Activated naive CD4-positive, alpha-beta T cell treated with anti-CD3 and anti-CD28 coated beads for 36 hours (primary cell): Measurements from ENCODE around the gene CKB. TPM values are rescaled to one million over a fixed set of nuclear protein-coding genes. Genes with fewer than 3 reads are reported as not detected.

ENCODE experiments used
- CTCF ChIA-PET: fragments of 350-600 bp; sonication (Branson Sonifier 250); formaldehyde crosslinking; loops from one replicate; lab custom pipeline; 2021; ENCODE audit warnings: antibody characterized with exemption; lab: Charles Lee
- DNase-seq: peaks from one replicate; pipeline ENCODE4 v3.0.0-alpha.2; 2020
- H3K27ac Mint-ChIP-seq: one replicate; pipeline ENCODE4 v1.8.0; 2021; ENCODE audit warnings: mild to moderate bottlenecking, mixed read lengths
- H3K27me3 Mint-ChIP-seq: one replicate; pipeline ENCODE4 v1.8.0; 2021; ENCODE audit warnings: low read depth, mixed read lengths
- H3K36me3 Mint-ChIP-seq: one replicate; pipeline ENCODE4 v1.8.0; 2021; ENCODE audit warnings: low read depth, mixed read lengths
- H3K4me1 Mint-ChIP-seq: one replicate; pipeline ENCODE4 v1.8.0; 2021; ENCODE audit warnings: low read depth, mixed read lengths
- H3K4me3 Mint-ChIP-seq: one replicate; pipeline ENCODE4 v1.8.0; 2021; ENCODE audit warnings: mild to moderate bottlenecking, moderate library complexity, mixed read lengths
- H3K9me3 Mint-ChIP-seq: one replicate; pipeline ENCODE4 v1.8.0; 2021; ENCODE audit warnings: mixed read lengths
- intact Hi-C: fragments of 100-400 bp; cut with micrococcal nuclease; formaldehyde crosslinking; loops from one replicate; pipeline ENCODE4 v1.15.1; 2023
- total RNA-seq, 2 experiments: library from RNA; stranded (reverse); gene quantifications; one replicate each; pipeline ENCODE4 v1.2.3, GENCODE V29; 2021

CKB gene
- total RNA-seq, 2 experiments from 2014 or later = 3.8 to 4.9 TPM

GRCh38 chr14:103547941-103548462 is 25.4 kb upstream of the CKB start:
- Mint-ChIP-seq H3K27ac (no peak overlapping the region), H3K4me3 (no peak overlapping the region), H3K9me3 (no peaks in the 10 kb centered on the region), H3K27me3 (no peaks in the 10 kb centered on the region), H3K4me1 (no peaks in the 10 kb centered on the region), H3K36me3 (no peaks in the 10 kb centered on the region)
- intact Hi-C loops = loop anchor here (1.0 to 5.0 kb wide), 3 partner anchors 30 to 471 kb away; no protein-coding TSS in a partner anchor
- CTCF ChIA-PET = interaction anchor here (1.0 to 1.7 kb wide), 3 partner anchors 27 to 42 kb away, joined by 3 to 14 read pairs (median 8); no protein-coding TSS in a partner anchor
- no peak for DNase-seq

GRCh38 chr14:103547455-103547940 is 24.9 kb upstream of the CKB start:
- H3K27me3 Mint-ChIP-seq = no peaks in the 10 kb centered on the region
- intact Hi-C loops = loop anchor here (1.0 to 5.0 kb wide), 3 partner anchors 29 to 470 kb away; no protein-coding TSS in a partner anchor
- DNase-seq = no peak
- no peaks in the 10 kb centered on the region for H3K36me3 Mint-ChIP-seq
- no peaks in the 10 kb centered on the region for H3K9me3 Mint-ChIP-seq
- H3K4me1 Mint-ChIP-seq = no peaks in the 10 kb centered on the region
- H3K27ac Mint-ChIP-seq = no peak overlapping the region
- CTCF ChIA-PET = interaction anchor here (0.6 to 1.6 kb wide), 7 partner anchors 11 to 41 kb away, joined by 3 to 14 read pairs (median 3); no protein-coding TSS in a partner anchor
- H3K4me3 Mint-ChIP-seq = no peak overlapping the region

DNA sequence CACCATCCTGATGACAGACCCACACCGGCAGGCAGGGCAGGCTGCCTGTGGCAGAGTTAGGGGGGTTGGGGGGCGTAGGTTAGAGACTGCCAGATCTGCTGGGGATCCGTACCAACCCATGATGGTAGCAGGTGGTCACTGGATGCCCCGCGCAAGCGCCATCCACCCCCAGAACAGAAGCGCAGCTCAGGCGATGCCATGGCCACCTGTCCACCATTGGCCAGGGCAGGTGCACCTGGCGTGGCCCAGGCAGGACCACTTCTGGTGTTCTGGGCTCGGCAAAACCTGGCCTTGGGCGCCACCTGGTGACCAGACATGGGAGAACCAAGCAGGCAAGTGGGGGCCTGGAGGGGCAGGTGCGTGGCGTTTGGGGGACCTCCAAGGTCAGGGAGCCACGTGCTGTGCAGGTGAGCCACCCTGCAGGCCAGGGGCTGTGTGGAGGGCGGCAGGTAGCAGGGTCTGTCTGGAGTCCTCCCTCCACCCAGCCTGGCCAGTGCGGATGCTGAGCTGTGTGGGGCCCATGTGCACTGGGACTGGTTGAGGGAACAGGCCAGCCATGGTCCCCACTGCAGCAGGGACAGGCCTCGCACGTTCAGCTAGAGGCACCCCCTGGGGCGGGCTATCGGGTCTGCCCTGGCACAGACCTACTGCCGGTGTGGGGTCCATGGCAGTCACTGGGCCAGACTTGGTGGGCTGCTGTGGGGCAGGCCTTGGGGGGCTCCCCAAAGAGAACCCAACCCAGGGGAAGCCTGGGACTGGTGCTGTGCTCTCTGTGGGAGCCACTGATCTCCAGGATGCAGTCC is 24.2 kb upstream of the CKB start:
- Mint-ChIP-seq H3K9me3 (no peaks in the 10 kb centered on the region), H3K4me1 (no peaks in the 10 kb centered on the region), H3K36me3 (no peaks in the 10 kb centered on the region), H3K27me3 (no peaks in the 10 kb centered on the region), H3K27ac (no peak overlapping the region), H3K4me3 (no peak overlapping the region)
- DNase-seq = peak; percentile 72
- CTCF ChIA-PET = interaction anchor here (0.6 to 1.6 kb wide), 7 partner anchors 12 to 41 kb away, joined by 3 to 14 read pairs (median 3); no protein-coding TSS in a partner anchor
- intact Hi-C loops = loop anchor here (1.0 to 5.0 kb wide), 3 partner anchors 29 to 470 kb away; no protein-coding TSS in a partner anchor

DNA sequence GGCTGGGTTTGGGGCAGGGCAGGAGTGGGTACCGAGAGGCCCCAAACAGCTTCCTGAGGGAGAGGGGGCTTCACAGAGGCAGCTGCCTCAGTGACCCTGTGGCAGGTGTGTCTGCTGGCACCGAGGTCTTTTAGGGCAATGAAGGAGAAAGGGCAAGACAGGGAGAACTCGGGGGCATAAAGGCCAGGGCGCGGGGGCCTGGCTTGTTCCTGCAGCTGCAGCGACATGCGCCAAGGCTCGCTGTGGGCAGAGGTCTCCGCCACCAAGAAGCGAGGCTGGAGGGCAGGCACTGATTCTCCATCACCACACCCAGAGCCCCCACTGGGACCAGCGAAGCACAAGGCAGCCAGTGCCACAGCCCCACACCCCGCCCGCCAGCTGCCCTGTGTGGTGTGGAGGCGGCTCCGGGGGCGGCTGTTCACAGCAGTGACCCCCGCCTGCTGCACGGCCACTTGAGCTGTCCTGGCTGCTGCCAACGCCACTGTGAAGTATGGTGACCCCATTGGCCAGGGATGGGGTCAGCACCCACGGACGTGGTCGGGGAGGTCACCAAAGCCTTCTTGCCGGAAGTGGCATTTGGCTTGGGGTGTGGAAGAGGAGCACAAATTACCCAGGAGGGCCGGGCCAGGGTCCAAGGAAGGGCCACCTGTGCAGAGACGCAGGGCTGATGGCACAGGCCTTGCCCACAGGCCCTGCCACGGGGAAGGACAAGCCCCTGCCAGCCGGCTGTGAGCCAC is 23.5 kb upstream of the CKB start:
- Mint-ChIP-seq H3K27ac (no peak overlapping the region), H3K4me3 (no peak overlapping the region), H3K27me3 (no peaks in the 10 kb centered on the region), H3K4me1 (no peaks in the 10 kb centered on the region), H3K36me3 (no peaks in the 10 kb centered on the region), H3K9me3 (no peaks in the 10 kb centered on the region)
- CTCF ChIA-PET = interaction anchor here (1.1 kb wide), 1 partner anchor 27 kb away, joined by 7 read pairs; no protein-coding TSS in a partner anchor
- intact Hi-C loops = loop anchor here (5.0 kb wide), 2 partner anchors 44 to 469 kb away; no protein-coding TSS in a partner anchor
- DNase-seq = no peak

DNA sequence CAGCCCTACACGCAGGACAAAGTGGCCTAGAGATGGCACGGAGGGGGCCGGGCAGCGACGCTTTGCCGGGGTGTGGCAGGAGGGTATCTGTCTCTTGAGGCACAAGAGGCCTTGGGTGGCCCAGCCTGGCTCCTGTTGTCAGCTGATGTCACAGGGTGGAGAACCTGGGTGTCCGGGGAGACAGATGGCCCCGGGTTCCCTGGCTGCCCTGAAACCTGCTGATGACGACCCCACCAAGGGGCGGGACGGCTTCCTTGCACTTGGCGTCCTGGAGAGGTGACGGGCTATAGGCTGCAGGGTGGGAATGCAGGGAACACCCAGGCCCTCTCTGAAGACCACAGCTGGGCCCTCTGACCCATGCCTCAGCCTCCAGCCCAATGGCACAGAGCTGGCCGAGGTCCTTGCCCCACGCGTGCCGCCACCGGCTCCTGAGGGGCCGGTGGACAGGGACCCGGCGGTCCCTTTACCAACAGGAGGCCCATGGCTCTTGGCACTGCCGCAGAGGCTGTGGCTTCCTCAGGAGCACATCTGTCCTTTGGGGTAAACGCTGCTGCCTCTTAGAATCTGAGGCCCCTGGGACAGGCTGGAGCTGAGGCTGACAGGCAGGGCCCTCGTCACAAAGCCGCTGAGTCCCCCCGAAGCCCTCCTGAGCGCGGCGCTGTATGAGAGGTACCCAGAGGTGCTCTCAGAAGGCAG is 22.7 kb upstream of the CKB start:
- H3K36me3 Mint-ChIP-seq = no peaks in the 10 kb centered on the region
- DNase-seq = no peak
- no peaks in the 10 kb centered on the region for H3K9me3 Mint-ChIP-seq
- intact Hi-C loops = loop anchor here (5.0 kb wide), 2 partner anchors 43 to 468 kb away; no protein-coding TSS in a partner anchor
- H3K4me1 Mint-ChIP-seq = no peaks in the 10 kb centered on the region
- peaks cover 1% of the 10 kb centered on the region for H3K27me3 Mint-ChIP-seq
- CTCF ChIA-PET = interaction anchor here (0.8 to 1.1 kb wide), 2 partner anchors 13 to 26 kb away, joined by 3 to 7 read pairs; no protein-coding TSS in a partner anchor
- no peak overlapping the region for H3K27ac Mint-ChIP-seq
- H3K4me3 Mint-ChIP-seq = no peak overlapping the region

GRCh38 chr14:103544388-103545218 is 22.0 kb upstream of the CKB start:
- no peak overlapping the region for H3K27ac Mint-ChIP-seq
- CTCF ChIA-PET = interaction anchor here (0.5 to 2.4 kb wide), 3 partner anchors 12 to 270 kb away, joined by 3 to 6 read pairs (median 4); no protein-coding TSS in a partner anchor
- peaks cover 2% of the 10 kb centered on the region for H3K27me3 Mint-ChIP-seq
- H3K36me3 Mint-ChIP-seq = no peaks in the 10 kb centered on the region
- H3K9me3 Mint-ChIP-seq = no peaks in the 10 kb centered on the region
- DNase-seq = no peak
- no peaks in the 10 kb centered on the region for H3K4me1 Mint-ChIP-seq
- no peak overlapping the region for H3K4me3 Mint-ChIP-seq
- intact Hi-C loops = loop anchor here (5.0 kb wide), 2 partner anchors 42 to 467 kb away; no protein-coding TSS in a partner anchor

DNA sequence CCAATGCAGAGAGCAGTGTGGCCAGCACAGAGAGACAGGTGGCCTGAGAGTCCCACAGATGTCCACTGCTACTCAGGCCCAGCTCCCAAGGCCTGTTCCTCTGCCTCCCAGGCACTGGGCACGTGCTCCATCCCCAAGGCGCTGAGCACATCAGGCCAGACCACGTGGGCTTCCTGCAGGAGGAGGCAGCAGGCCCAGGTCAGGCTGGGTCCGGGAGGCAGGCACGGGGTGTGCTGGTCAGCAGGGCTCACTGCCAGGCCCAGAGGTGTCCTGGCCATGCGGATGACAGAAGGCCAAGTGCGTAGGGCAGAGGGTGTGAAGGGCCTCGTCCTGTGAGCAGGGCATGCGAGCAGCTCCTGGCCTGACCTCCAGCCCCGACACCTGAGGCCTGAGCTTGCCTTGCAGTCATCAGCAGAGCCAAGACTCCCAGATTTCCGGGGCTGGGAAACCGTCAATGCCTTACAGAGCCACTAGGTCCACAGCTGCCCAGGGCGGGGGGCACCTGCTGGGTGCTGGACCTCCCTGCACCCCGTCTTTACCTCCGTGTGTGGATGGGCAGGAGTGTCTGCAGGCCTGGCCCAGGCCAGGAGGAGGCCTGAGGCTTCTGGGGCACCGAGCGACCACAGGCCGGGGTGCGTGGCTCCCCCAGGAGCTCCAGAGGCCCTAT is 21.2 kb upstream of the CKB start:
- CTCF ChIA-PET = interaction anchor here (0.5 to 2.4 kb wide), 2 partner anchors 25 to 269 kb away, joined by 4 to 6 read pairs; no protein-coding TSS in a partner anchor
- intact Hi-C loops = no loop called here
- no peak overlapping the region for H3K27ac Mint-ChIP-seq
- H3K9me3 Mint-ChIP-seq = no peaks in the 10 kb centered on the region
- no peaks in the 10 kb centered on the region for H3K36me3 Mint-ChIP-seq
- no peaks in the 10 kb centered on the region for H3K4me1 Mint-ChIP-seq
- H3K4me3 Mint-ChIP-seq = no peak overlapping the region
- DNase-seq = no peak
- H3K27me3 Mint-ChIP-seq = peaks cover 2% of the 10 kb centered on the region

GRCh38 chr14:103543140-103543539 is 20.5 kb upstream of the CKB start:
- Mint-ChIP-seq H3K27ac (no peak overlapping the region), H3K4me1 (no peaks in the 10 kb centered on the region), H3K27me3 (peaks cover 2% of the 10 kb centered on the region), H3K4me3 (no peak overlapping the region), H3K9me3 (no peaks in the 10 kb centered on the region), H3K36me3 (no peaks in the 10 kb centered on the region)
- no peak for DNase-seq
- CTCF ChIA-PET = interaction anchor here (2.4 kb wide), 1 partner anchor 24 kb away, joined by 6 read pairs; no protein-coding TSS in a partner anchor
- intact Hi-C loops = no loop called here

DNA sequence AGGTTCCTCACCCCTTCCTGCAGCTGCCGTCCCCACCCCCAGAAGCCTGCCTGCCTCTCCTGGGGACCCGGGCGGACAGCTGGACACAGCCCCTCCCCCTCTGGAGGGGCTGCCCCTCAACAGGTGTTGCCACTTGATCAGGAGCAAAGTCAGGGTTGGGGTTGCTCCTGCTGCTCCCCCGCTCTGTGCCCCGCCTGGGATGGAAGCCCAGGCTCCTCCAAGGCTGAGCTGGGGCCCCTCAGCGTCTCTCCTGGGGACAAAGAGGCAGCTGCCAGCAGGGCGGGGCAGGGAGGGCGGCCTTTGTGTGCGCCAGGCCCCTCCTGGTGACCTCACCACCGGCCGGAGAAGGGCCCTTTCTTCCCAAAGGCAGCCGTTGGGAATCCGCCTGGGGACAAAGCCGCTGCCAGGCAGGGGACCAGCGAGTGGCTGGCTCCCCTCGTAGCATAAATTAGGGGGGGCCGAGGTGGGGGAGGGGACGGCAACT is 20.0 kb upstream of the CKB start:
- H3K4me3 Mint-ChIP-seq = no peak overlapping the region
- H3K9me3 Mint-ChIP-seq = no peaks in the 10 kb centered on the region
- CTCF ChIA-PET = interaction anchor here (2.4 kb wide), 1 partner anchor 24 kb away, joined by 6 read pairs; no protein-coding TSS in a partner anchor
- DNase-seq = no peak
- peaks cover 2% of the 10 kb centered on the region for H3K27me3 Mint-ChIP-seq
- H3K27ac Mint-ChIP-seq = no peak overlapping the region
- no peaks in the 10 kb centered on the region for H3K36me3 Mint-ChIP-seq
- no peaks in the 10 kb centered on the region for H3K4me1 Mint-ChIP-seq
- intact Hi-C loops = no loop called here
